Measurements from ENCODE around the gene IREB2.

The IREB2 gene

DNA sequence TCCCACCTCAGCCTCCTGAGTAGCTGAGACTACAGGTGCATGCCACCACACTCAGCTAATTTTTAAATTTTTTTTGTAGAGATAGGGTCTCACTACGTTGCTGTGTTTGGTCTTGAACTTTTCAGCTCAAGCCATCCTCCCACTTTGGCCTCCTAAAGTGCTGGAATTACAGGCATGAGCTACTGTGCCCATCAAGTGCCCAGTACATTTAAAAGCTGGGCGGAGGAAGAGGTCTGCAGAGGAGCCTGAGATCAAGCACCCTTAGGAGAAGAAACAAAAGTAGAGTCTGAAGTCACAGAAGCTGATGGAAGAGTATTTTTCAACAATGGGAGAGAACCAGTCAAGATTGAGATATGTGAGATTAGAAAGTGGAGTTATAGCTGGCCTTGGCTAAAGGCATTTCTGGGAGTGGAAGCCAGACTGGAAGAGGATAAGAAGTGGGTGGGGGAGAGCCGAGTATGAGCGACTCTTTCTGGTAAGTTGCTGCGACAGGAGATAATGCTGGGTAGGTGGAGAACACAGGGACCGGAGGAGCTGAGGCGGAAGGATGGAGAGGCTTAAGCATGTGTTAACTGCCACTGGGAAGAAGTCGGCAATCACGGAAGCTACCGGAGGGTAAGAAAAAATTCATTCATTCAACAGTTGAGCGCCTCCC, 782 bp upstream of the IREB2 start:
- no peak for DNase-seq

DNA sequence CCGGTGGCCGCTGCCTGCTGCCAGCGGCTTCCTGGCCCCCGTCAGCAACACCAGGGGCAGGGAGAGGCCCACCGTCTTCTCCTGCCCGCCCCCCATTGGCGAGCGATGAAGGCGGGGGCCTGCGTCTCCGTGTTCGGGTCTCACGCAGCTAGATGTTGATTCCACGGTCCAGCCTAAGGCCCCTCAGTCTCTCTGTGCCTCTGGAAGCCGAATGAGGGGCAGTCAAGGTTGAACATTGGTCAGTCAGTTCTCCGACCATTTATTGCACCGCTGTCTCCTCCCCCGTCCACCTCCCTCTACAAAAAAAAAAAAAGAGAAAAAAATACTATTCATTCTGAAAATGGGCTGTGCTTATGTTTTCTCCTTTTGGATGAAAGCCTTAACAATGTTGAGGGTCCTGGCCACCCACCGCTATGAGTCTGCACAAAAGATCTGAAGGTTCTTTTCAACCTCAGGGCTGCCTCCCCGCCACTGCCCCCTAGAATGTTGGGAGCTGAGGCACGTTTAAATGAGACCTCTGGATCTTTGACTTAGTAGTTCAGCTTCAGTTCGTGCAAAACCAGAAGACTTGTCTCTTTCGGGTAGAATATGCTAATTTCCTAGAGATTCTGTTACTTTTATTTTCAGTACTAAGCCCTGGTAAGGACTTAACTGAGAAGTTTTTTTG, 736 bp downstream of the IREB2 start:
- no peak for DNase-seq

GRCh38 chr15:78440375-78441373, 2.7 kb downstream of the IREB2 start:
- DNase-seq: no peak

GRCh38 chr15:78444255-78444654, 6.2 kb downstream of the IREB2 start:
- no peak for DNase-seq

GRCh38 chr15:78445875-78446274, 7.9 kb downstream of the IREB2 start:
- DNase-seq: no peak

DNA sequence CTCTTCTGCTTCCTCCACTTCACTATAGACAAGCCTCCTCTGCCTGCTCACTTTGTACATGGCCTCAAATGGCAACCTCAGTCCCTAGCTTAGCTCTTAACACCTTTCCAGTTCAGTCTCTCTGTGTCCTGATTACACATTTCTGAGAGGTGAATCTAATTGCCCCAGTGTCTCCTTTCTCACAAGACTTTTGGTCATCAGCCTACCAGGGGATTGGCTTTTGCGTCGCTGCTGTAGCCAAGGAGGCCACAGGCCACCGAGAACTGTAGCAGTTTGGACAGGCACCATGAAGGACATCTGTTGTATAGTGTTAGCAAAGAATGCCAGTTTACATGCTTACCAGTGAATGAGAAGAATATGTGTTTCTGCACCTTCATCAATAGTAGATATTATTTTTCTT, 8.5 kb downstream of the IREB2 start:
- no peak for DNase-seq

- DNase-seq: no peak
These were observed 10.6 kb downstream of the IREB2 start for GRCh38 chr15:78448441-78449219.

DNA sequence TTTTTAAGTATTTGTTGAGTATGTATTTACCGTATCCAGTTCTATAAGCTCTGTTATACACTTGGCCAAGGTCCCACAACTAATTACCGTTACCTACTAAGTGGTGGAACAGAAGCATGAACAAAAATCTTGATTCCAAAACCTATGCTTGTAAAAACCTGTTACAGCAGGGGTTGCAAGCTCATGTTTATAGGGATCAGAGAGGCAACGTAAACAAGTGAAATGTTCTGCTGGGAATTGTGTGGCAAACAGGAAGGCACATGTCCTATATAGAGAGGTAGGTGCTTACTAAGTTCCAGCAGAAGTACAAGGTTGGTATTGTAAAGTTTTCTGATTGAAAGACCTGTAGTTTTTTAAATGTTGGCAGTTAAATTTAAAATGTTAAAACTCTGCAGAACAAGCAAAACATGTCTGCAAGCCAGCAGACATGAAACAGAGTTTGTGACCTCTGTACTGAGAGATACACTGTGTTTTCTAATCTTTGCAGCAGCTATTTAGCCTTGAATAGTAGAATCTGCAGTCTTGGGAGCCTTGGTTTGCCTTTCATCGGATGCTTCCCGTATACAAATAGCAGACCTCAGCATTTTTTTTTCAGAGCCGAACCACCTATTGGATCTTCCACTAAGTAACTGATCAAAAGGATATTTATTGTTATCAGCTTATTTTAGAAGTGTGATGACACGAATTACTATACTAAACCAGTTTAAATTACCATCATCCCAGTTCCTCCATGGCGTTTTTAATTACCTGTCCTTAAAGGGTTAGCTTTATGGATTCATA, 11.4 kb downstream of the IREB2 start:
- DNase-seq: no peak

- DNase-seq: no peak
These were observed 12.4 kb downstream of the IREB2 start for GRCh38 chr15:78450285-78450858.

DNA sequence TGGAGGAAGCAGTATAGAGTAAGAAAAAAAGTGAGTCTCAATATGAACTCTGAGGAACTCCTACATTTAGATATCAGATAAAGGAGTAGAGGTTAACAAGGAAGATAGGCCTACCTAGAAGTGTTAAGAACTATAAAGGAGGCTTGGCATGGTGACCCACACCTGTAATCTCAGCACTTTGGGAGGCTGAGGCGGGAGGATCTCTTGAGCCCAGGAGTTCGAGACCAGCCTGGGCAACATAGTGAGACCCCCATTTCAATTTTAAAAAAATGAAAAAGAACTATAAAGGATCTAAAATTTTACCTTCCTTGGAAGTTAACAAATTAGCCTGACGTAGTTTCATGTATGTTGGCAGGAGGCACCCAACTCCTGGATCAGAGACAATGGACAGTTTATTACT, 14.5 kb downstream of the IREB2 start:
- DNase-seq: no peak

DNA sequence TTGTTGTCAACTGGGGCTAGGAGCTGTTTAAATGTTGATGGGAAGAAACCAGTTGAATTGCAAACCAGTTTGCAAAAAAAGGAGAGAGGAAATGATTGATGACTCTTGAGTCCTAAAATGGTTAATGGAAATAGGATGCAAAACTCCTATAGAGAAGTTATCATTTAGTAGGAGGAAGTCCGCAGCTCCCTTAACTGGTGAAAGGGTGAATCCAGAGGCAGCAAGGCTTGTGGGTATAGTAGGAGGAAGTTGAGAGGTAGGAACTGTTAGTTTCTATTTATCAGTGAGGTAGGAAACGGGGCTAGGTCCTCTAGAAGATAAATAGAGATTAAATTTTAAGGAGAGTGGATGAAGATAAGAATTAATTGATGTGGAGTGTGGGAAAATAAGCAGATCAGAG, 15.4 kb downstream of the IREB2 start:
- peak; percentile 64 for DNase-seq

GRCh38 chr15:78454992-78455391, 17.0 kb downstream of the IREB2 start:
- DNase-seq: peak; percentile 69

GRCh38 chr15:78455749-78456148, 17.7 kb downstream of the IREB2 start:
- no peak for DNase-seq

GRCh38 chr15:78456426-78456825, 18.4 kb downstream of the IREB2 start:
- DNase-seq: no peak

DNA sequence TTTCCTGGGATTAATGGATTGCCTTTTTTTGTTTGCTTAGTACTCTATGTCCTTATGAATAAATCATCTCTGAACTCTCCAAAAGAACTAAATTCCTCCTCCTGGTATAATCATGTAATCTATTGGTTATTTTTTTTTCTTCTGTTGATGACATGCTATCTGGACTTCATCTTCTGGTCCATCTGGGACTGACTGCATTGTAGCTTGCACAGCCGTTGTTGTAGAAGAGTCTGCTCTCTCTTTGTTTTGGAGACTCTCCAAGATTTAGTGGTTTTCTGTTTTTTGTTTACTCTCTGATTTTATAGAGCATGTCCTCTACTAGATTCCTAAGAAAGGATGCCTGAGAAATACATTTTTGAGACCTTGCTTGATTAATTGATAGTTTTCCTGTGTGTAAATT, 19.1 kb downstream of the IREB2 start:
- DNase-seq: no peak

DNA sequence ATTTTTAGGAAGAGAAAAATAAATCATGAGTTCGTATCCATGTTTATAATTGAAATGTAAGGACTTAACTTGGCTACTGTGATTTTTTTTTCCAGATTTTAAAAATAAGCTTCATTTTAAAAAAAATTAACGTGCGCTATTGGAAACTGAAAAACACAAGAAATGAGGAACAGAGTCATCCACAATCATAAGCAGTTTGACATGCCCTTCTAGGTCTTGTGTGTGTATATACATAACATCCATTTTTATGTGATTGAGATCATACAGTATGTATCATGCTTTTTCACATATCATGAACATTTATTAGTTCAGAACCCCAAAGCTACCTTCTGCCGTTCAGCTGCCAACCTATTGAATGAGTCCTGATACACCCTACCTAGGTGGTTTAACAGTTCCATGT, 22.7 kb downstream of the IREB2 start:
- DNase-seq: no peak

GRCh38 chr15:78461171-78461888, 23.3 kb downstream of the IREB2 start:
- DNase-seq: no peak

- no peak for DNase-seq
These were observed 31.0 kb downstream of the IREB2 start for GRCh38 chr15:78469031-78469430.

DNA sequence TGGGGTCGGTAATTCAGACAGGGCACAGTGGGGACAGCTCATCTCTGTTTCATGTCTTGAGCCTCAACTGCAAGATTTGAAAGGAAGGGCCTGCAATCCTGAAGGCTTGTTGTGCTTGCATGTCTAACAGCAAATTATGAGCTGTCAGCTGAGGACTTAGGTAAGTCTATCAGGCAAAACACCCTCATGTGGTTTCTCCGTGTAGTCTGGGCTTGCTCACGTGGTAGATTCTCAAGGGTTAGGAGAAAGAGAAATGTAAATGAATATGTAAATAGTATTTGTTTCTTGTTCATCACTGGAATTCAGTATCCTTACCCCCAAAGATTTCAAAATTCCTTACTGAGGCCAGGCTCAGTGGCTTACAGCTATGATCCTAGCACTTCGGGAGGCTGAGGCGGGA, 39.3 kb downstream of the IREB2 start:
- no peak for DNase-seq

GRCh38 chr15:78479650-78480049, 41.6 kb downstream of the IREB2 start:
- no peak for DNase-seq

- DNase-seq: no peak
These were observed 43.9 kb downstream of the IREB2 start for GRCh38 chr15:78481917-78482316.
